ENCODE measurements around the gene BYSL. TPM values are rescaled to one million over a fixed set of nuclear protein-coding genes. Genes with fewer than 3 reads are reported as not detected.
"Not testable (repeated sequence)": the region's sequence is repeated elsewhere in the genome, so short reads cannot be mapped to it uniquely, and the experiment has no call there.

The BYSL gene
- polyA plus RNA-seq, 5 donors: 20.7 to 27.6 (median 23.5) TPM

GRCh38 chr6:41941280-41942066 is 20.2 kb downstream of the BYSL start, which contains the start of gene CCND3:
Gene CCND3 (minus strand): TSS chr6:41941808. CDS start chr6:41941649, 159 bp downstream.
- DNase-seq: peak; percentile 89 to 91

- no peak for DNase-seq
Observed at GRCh38 chr6:41942067-41942851, 21.0 kb downstream of the BYSL start.

GRCh38 chr6:41942882-41943281 is 21.6 kb downstream of the BYSL start:
- DNase-seq: not testable (repeated sequence)

- DNase-seq: no peak
Observed at GRCh38 chr6:41943456-41943855, 22.2 kb downstream of the BYSL start.

GRCh38 chr6:41947581-41948220 is 26.4 kb downstream of the BYSL start:
- DNase-seq: no peak

- DNase-seq: no peak
Observed at GRCh38 chr6:41954668-41955067, 33.4 kb downstream of the BYSL start.

GRCh38 chr6:41955412-41955811 is 34.1 kb downstream of the BYSL start:
- DNase-seq: no peak

GRCh38 chr6:41957117-41957516 is 35.8 kb downstream of the BYSL start:
- DNase-seq: no peak

GRCh38 chr6:41958022-41958856 is 36.9 kb downstream of the BYSL start:
- no peak for DNase-seq

- DNase-seq: no peak
Observed at GRCh38 chr6:41960028-41960427, 38.7 kb downstream of the BYSL start.

GRCh38 chr6:41963371-41963770 is 42.1 kb downstream of the BYSL start:
- no peak for DNase-seq

- DNase-seq: no peak
Observed at GRCh38 chr6:41964201-41964887, 43.0 kb downstream of the BYSL start.

- DNase-seq: no peak
Observed at GRCh38 chr6:41965429-41966213, 44.3 kb downstream of the BYSL start.

GRCh38 chr6:41966214-41966920 is 45.1 kb downstream of the BYSL start:
- no peak for DNase-seq

GRCh38 chr6:41966961-41967311 is 45.6 kb downstream of the BYSL start:
- no peak for DNase-seq

GRCh38 chr6:41967312-41968287 is 46.3 kb downstream of the BYSL start:
- DNase-seq: peak; percentile 23 to 32

- DNase-seq: no peak
Observed at GRCh38 chr6:41970436-41970846, 49.1 kb downstream of the BYSL start.

- DNase-seq: no peak
Observed at GRCh38 chr6:41972826-41973225, 51.5 kb downstream of the BYSL start.

All from right lung (tissue), 5 donors.